Mononuclear cell (primary cell): ENCODE measurements around the gene GLIS1. TPM values are rescaled to one million over a fixed set of nuclear protein-coding genes. Genes with fewer than 3 reads are reported as not detected.
"Not testable (repeated sequence)": the region's sequence is repeated elsewhere in the genome, so short reads cannot be mapped to it uniquely, and the experiment has no call there.

Source experiments
- H3K27me3 ChIP-seq: 2 replicates; pipeline ENCODE4 v1.6.0; 2011; ENCODE audit warnings: low read length, control low read depth; ENCODE audit not compliant: insufficient read depth
- H3K4me1 ChIP-seq: 2 replicates; pipeline ENCODE4 v1.5.1; 2011; ENCODE audit warnings: mild to moderate bottlenecking, low read length, control low read depth; ENCODE audit not compliant: insufficient read depth
- H3K4me3 ChIP-seq: 2 replicates; pipeline ENCODE4 v1.5.1; 2011; ENCODE audit warnings: mild to moderate bottlenecking, low read length, moderate library complexity
- H3K9me3 ChIP-seq: 2 replicates; pipeline ENCODE4 v1.5.1; 2011; ENCODE audit warnings: low read depth, mild to moderate bottlenecking, control low read depth, low read length
- total RNA-seq: library from RNA; depleted of rRNA; stranded (reverse); fragments of >200 nt; gene quantifications from one replicate; pipeline ENCODE4 v1.2.3, GENCODE V29; 2012

The GLIS1 gene
- total RNA-seq, 1 donor = not detected

GRCh38 chr1:53562291-53562980 is 176.5 kb downstream of the GLIS1 start:
- no peak overlapping the region for H3K4me3 ChIP-seq

GRCh38 chr1:53561503-53562105 is 177.4 kb downstream of the GLIS1 start:
- Histone ChIP-seq H3K4me3 (no peak overlapping the region), H3K4me1 (peaks cover 4% of the 10 kb centered on the region), H3K9me3 (no peaks in the 10 kb centered on the region), H3K27me3 (peaks cover 11% of the 10 kb centered on the region)

More at GRCh38 chr1:53562291-53562980, 176.5 kb downstream of the GLIS1 start:
- peaks cover 4% of the 10 kb centered on the region for H3K4me1 ChIP-seq
- H3K27me3 ChIP-seq = peaks cover 11% of the 10 kb centered on the region
- H3K9me3 ChIP-seq = no peaks in the 10 kb centered on the region

DNA sequence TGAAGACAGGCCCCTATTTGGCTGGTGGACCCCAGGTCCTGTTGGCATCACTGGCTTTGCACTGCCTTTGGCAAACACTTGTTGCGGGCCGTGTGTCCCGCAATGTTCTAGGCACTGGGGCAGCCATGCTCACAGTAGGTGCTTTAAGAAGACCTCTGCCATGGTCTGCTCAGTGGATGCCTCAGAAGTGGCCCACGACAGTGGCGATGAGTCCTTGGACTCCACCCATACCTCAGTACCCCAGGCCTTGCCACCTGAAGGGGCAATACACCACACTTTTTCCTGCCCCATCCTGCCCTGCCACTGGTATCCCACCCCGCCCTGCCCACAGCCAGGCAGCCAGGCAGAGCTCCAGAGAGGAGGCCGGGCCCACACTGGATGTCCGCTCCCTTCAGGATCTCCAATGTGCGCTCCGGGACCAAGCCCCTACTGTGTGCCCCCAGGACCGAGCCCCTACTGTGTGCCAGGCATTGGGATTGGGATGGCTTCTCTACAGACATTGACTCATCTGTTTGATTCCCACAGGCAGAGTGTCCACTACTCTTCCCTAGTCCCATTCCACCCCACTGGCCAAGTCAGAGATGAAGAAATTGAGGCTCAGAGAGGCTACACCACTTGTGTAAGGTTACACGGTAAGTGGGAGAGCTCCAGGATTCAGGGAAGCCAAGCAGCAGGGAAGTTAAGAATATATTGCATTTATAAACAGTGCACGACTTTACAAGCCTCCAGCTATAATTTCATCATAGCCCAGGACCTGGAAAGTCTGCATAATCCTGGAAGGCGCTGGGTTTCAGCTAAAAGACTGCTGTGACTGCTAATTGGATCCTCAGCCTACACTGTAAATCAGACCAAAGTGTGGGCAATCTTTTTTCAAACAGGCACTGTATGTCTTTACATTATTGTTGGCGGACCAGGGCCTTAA is 178.1 kb downstream of the GLIS1 start:
- H3K4me3 ChIP-seq = no peak overlapping the region
- H3K4me1 ChIP-seq = peaks cover 4% of the 10 kb centered on the region
- H3K27me3 ChIP-seq = peaks cover 11% of the 10 kb centered on the region
- H3K9me3 ChIP-seq = no peaks in the 10 kb centered on the region

DNA sequence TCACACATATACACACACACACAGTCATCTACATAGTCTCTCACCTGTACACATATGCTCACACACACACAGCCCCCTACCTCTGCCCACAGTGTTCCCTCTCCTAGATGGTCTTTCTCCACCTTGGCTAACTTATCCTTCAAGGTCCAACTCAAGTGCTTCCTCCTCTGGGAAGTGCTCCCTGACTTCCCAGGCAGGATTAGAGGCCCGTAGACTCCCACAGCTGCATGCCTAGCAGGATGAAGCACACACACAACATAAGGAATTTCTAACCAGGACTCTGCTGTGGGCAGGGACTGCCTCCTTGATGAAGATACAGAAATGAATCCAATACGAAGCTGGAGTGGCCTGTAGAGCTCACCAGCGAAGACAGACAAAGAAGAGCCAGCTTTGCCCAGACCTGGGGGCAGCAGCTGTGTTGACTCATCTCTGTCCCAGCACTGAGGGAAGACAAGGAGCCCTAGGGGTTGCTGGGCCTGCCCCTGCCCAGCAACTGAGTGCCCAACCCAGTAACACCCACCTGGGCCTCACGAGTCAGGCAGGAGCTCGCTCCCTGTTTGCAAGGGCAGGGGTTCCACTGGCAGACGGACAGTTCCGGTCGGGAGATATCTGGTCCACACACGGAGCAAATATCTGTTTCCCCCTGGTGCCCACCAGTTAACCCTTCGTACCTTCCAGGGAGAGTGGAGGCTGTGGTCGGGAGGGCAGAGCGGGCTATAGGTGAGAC is 178.9 kb downstream of the GLIS1 start:
- H3K4me3 ChIP-seq = no peak overlapping the region
- no peaks in the 10 kb centered on the region for H3K9me3 ChIP-seq
- H3K27me3 ChIP-seq = peaks cover 11% of the 10 kb centered on the region
- peaks cover 4% of the 10 kb centered on the region for H3K4me1 ChIP-seq

GRCh38 chr1:53559391-53559815 is 179.6 kb downstream of the GLIS1 start:
- Histone ChIP-seq H3K27me3 (peaks cover 11% of the 10 kb centered on the region), H3K9me3 (no peaks in the 10 kb centered on the region), H3K4me3 (no peak overlapping the region), H3K4me1 (peaks cover 4% of the 10 kb centered on the region)

DNA sequence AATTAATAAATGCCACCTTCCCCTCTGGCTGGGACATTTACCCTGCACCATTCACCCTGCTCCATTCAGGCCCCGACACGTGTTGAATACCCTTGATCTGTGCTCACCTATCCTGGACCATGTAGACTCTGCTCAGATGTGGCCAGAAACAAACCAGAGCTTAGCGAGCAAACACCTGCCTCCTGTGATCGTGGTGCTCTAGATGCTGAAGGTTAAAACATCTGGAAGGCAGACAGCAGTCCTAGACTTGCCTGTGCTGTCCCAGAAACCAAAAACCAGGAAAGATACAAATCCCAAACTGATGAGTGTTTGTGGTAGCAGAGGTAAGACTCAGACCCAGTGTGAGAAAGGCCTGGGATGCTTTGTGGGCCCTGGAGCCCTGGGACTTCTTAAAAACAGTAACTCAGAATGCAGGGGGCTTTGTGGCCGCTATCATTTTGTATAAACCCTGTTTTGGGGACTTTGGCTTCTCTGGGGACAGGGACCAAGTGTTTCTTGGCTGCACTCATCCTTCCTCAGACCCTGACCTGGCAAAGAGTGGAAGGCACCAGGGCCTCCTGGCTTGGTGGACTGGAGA is 180.1 kb downstream of the GLIS1 start:
- Histone ChIP-seq H3K4me1 (peaks cover 4% of the 10 kb centered on the region), H3K9me3 (no peaks in the 10 kb centered on the region), H3K27me3 (peaks cover 6% of the 10 kb centered on the region), H3K4me3 (no peak overlapping the region)

GRCh38 chr1:53557830-53558738 is 180.9 kb downstream of the GLIS1 start:
- Histone ChIP-seq H3K9me3 (no peaks in the 10 kb centered on the region), H3K27me3 (peaks cover 2% of the 10 kb centered on the region), H3K4me1 (peaks cover 4% of the 10 kb centered on the region), H3K4me3 (no peak overlapping the region)

GRCh38 chr1:53557369-53557768 is 181.6 kb downstream of the GLIS1 start:
- Histone ChIP-seq H3K4me3 (no peak overlapping the region), H3K9me3 (no peaks in the 10 kb centered on the region), H3K27me3 (no peaks in the 10 kb centered on the region), H3K4me1 (peaks cover under 1% of the 10 kb centered on the region)

DNA sequence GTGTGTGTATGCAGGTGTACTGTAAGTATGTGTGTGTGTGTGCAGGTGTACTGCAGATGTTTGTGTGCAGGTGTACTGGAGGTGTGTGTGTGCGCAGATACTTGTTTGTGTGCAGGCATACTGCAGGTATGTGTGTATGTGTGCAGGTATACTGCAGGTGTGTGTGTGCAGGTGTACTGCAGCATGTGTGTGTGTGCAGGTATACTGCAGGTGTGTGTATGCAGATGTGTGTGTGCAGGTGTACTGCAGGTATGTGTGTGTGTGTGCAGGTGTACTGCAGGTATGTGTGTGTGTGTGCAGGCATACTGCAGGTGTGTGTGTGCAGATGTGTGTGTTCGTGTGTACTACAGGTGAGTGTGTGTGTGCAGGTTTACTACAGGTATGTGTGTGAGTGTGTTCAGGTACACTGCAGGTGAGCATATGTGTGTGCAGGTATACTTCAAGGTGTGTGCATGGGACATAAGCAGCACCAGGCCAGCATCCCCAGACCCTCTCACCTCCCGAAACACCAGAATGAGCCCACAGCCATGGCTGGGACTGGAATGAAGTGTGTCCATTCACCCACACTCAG is 182.2 kb downstream of the GLIS1 start:
- H3K4me3 ChIP-seq = no peak overlapping the region
- H3K9me3 ChIP-seq = no peaks in the 10 kb centered on the region
- no peaks in the 10 kb centered on the region for H3K27me3 ChIP-seq
- no peaks in the 10 kb centered on the region for H3K4me1 ChIP-seq

DNA sequence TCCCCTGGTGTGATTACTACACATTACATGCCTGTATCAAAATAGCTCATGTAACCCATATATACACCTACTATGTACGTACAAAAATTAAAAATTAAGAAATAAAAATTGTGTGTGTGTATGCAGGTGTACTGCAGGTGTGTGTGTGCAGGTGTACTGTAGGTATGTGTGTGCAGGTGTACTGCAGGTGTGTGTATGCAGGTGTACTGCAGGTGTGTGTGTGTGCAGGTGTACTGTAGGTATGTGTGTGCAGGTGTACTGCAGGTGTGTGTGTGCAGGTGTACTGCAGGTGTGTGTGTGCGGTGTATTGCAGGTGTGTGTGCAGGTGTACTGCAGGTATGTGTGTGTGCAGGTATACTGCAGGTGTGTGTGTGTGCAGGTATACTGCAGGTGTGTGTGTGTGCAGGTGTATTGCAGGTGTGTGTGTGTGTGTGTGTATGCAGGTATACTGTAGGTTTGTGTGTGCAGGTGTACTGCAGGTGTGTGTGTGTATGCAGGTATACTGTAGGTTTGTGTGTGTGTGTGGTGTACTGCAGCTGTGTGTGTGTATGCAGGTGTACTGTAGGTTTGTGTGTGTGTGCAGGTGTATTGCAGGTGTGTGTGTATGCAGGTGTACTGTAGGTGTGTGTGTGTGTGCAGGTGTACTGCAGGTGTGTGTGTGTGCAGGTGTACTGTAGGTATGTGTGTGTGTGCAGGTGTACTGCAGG is 183.2 kb downstream of the GLIS1 start:
- H3K9me3 ChIP-seq, H3K27me3 ChIP-seq, H3K4me1 ChIP-seq, H3K4me3 ChIP-seq: not testable (repeated sequence)

DNA sequence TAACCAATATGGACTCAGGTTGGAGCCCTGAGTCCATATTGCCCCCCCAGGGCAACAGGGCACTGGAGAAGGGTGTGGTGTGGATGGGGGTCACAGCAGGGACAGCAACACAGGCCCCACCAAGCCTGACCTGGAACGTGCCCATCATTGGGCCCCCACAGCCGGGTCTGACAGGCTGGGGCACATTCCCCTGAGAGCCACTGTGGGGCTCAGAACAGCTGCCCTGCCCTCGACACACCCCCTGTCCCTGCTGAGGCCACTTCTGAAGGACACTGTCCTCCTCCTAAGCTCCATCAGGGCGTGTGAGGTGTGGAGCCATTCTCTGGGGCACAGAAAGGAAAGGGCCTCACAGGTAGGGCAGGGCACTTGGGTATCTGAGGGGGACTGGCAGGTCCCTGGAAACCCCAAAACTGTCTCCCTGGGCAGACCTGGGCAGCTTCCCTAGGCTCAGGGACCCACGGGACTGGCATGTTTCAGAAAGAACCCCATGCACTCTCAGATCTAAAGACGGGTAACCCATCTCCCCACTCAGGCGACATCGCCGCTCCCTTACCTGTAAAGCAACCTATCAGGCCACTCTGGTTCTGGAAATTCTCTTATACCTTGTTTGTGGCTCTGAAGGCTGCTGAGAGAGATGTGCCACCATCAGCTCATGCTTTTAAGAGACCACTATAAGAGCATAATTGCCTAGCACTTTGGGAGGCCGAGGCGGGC is 184.2 kb downstream of the GLIS1 start:
- H3K9me3 ChIP-seq = no peaks in the 10 kb centered on the region
- no peaks in the 10 kb centered on the region for H3K4me1 ChIP-seq
- H3K4me3 ChIP-seq = no peak overlapping the region
- no peaks in the 10 kb centered on the region for H3K27me3 ChIP-seq

DNA sequence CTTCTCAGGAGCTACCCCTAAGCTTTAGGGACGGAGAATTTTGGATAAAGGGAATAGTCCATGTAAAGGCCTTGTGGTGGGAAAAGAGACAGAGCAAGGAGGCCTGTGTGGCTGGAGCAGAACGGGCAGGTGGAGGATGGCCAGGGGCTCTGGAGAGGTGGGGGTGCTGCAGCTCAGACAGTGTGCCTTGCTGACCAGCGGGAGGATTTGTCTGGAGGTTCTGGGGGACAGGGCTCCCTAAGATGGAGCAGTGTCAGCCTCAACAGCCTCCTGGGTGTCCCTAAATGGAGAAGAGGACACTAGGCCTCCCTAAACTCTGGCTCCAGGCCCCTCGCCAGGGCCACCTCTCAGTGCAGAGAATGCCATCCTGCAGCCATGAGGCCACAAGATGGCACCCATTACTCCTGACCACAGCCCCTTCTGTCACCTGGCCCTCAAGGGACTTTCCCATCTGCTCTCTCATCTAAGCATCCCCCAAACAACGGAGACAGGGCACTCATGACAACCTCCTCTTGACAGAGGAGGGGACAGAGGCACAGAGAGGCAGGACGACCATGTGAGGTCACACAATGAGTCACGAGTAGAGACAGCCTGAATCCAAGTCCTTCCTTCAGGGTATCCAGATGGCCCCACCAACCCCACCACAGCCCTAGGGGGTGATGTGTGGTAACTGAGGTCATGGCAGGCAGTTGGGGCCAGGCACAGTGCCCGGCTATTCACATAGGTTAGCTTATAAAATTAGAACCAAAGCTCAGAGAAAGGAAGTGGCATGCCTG is 185.0 kb downstream of the GLIS1 start:
- H3K9me3 ChIP-seq = no peaks in the 10 kb centered on the region
- H3K4me1 ChIP-seq = no peaks in the 10 kb centered on the region
- H3K4me3 ChIP-seq = no peak overlapping the region
- no peaks in the 10 kb centered on the region for H3K27me3 ChIP-seq
